Stimulated activated CD8-positive, alpha-beta memory T cell treated with anti-CD3 and anti-CD28 coated beads, Interleukin-12 subunit alpha, Interleukin-12 subunit beta, amount 100 ng/mL, for 24 hours (primary cell): Measurements from ENCODE around the gene MCF2L2.
"Not testable (repeated sequence)": the region's sequence is repeated elsewhere in the genome, so short reads cannot be mapped to it uniquely, and the experiment has no call there.

Experiments used
- DNase-seq: peaks from one replicate; pipeline ENCODE4 v3.0.0-alpha.2; 2020; ENCODE audit errors: extremely low read depth

Gene MCF2L2

GRCh38 chr3:183242431-183242830, 186.0 kb downstream of the MCF2L2 start:
- DNase-seq, result no peak

DNA sequence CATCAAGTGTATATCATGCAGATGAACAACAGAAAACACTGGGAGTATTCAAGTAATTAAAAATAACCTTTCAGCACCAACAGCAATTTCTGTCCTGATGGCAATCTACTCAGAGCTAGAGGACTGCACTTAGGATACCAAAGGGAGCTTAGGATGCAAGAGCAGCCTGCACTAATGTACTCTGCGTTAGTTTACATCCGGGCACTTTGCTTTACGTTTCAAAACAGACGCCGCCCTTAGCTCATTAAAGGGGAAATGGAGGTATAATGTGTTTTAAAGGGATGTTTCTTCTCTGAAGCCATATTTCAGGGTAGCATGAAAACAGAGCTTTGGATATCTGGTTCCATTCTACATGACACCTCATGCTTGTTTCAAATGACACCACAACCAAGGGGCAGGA, 189.4 kb downstream of the MCF2L2 start:
- no peak for DNase-seq

- DNase-seq, result no peak
These were observed 194.5 kb downstream of the MCF2L2 start for GRCh38 chr3:183233966-183234365.

DNA sequence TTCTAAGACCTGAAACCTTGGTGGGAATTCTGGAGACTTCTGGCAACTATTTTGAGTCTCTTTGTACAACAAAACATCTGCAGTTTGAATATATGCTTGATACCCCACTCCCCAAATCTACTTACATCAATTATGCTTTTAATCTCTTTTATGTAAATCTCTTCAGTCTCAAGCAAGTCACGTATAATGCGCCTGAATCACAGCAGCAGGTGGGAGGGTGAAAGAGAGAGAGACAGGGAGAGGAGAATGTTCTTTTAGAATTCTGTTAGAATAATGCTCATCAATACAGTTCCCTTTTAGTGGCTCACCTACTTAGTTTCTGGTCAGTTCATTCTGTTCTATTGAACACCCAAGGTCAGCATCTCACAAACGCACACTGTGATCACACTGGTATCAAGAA, 197.6 kb downstream of the MCF2L2 start:
- no peak for DNase-seq

GRCh38 chr3:183230251-183230650, 198.2 kb downstream of the MCF2L2 start:
- not testable (repeated sequence) for DNase-seq

- no peak for DNase-seq
These were observed 199.2 kb downstream of the MCF2L2 start for GRCh38 chr3:183229178-183229577.

GRCh38 chr3:183227586-183227985, 200.8 kb downstream of the MCF2L2 start:
- no peak for DNase-seq

DNA sequence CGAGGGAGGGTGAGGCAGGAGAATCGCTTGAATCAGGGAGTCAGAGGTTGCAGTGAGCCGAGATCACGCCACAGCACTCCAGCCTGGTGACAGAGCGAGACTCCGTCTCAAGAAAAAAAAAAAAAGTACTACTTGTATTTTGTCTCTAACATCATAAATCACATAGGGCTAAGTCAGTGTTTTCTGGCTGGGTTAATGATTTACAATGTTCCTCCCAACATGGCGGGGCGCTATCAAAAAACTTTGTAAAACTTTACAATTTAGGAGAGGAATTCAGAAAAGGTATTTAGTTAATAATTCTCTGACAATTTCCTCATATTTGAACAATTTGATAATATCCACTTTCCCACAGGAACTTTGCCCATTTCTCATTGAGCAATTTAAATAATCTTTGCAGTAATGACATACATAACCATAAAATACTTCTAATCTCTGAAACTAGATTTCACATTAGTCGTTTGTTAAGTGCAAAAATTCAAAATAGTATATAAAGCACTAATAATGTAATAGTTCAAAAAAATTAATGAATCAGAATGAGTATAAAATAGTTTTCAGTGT, 202.0 kb downstream of the MCF2L2 start:
- no peak for DNase-seq

GRCh38 chr3:183224180-183224970, 204.0 kb downstream of the MCF2L2 start:
- DNase-seq, result no peak

- no peak for DNase-seq
These were observed 205.7 kb downstream of the MCF2L2 start for GRCh38 chr3:183222631-183223235.

GRCh38 chr3:183220828-183221227, 207.6 kb downstream of the MCF2L2 start:
- no peak for DNase-seq

DNA sequence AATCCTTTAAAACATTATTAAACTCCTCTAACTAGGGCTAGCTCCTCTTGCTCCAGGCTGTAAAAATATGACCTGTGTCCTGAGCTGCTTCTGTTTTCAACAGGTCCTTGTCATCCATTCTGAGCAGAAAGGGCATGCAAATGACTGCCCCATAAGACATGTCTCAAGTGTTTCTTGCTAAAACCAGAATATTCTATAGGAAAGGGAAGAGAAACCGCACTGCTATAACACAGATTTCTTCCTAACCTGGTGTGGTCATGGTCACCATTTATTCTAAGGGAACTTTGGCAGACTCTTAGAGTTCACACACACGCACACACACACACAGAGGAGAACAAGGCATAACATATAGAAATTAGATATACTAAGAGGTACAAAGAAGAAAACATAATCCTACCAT, 209.6 kb downstream of the MCF2L2 start:
- no peak for DNase-seq

- DNase-seq, result no peak
These were observed 210.7 kb downstream of the MCF2L2 start for GRCh38 chr3:183217548-183218332.

DNA sequence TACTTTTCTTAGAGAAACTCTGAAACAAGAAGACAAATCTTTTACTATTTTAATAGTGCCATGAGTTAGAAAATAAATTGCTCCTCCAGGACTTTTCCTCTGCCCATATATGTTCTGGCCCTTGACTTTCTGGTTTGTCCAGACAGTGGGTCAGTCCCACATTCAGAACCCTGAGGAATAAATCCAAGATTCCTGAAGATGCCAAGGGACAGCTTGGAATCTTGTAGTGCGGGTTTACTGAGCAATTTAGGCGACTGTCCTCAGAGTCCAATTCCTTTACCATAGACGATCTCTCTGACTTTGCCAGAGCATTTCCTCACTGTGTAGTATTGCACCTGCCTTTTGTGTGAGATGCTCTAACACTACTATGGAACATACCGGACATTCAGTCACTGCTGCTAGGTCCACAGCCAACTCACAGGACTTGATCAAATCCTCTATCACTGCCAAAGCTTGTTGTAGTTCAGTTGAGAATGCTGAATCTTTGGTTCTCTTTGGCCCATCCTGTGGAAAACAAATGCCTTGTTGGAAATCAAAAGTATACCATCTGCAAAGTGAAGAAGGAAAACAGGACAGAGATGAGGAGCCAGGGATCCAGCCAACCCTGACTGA, 212.7 kb downstream of the MCF2L2 start:
- no peak for DNase-seq

DNA sequence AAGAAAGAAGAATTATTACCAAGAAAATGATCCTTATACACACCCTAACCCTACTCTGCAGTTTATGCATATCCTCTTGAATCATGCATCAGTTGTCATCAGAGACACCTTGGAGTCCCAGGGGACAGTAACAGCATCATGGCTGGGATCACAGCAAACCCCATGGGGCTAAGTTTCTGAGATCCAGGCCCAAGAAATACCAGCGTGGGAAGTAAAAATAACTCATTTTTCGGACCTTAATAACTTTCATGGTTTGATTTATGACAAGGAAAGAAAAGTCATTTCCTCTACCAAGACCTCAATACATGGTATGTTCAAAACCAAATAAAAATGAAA, 214.2 kb downstream of the MCF2L2 start:
- no peak for DNase-seq

DNA sequence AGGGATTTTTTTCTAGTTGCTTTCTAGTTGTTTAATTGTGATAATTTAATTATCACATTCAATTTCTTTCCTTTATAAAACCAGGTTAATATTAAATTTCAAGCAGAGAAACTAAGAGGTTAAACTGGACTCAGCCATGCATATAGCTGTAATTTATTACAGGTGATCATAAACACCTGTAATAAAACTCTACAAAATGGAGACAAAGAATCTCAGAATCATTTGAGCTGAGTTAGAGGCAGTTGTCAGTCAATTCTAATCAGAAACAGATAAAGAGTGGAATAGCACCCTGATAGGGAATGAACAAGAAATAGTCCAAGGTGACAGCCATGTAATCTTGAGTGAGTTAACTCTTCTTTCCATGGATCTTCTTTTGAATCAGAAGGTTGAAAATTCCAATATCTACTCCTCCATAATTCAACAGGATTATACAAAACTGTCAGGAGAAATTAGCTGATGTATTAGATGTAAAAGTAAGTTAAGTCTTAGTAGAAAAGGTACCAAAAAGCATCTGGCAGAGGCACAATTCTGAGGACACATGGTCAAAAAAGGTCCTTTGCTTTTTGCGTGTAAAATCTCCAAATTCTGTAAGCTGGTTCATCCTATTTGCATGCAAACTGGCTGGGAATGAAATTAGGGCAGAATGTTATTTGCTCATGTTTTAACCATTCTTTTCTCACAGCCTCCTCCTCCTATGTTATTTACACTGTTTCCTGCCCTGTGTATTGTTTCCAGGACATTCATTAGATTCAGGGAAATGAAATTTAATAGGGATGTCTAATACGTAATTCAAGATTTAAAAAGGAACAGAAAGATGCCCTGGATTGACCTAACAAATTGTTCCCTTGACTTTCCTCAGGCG, 214.8 kb downstream of the MCF2L2 start:
- no peak for DNase-seq

GRCh38 chr3:183212565-183212964, 215.9 kb downstream of the MCF2L2 start:
- no peak for DNase-seq

GRCh38 chr3:183212096-183212495, 216.3 kb downstream of the MCF2L2 start:
- no peak for DNase-seq

DNA sequence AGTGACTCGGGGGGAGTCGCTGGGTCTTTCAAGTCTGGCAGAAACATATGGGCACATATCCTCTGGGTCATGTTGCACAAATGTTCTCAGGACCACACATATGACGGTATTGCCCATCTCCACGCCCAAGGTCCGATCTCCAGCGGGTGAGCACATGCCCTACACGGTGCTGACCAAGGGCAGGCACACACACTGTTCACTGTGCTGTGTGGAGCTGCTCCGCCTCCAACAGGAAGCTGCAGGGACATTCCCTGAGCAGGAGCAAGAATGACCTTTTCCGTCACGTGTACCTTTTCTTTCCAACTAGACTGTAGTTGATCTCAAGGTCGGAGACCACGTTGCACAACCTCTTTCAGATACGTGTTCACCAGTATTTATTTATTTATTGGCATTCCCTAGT, 217.1 kb downstream of the MCF2L2 start:
- no peak for DNase-seq

GRCh38 chr3:183210862-183211341, 217.5 kb downstream of the MCF2L2 start:
- no peak for DNase-seq

DNA sequence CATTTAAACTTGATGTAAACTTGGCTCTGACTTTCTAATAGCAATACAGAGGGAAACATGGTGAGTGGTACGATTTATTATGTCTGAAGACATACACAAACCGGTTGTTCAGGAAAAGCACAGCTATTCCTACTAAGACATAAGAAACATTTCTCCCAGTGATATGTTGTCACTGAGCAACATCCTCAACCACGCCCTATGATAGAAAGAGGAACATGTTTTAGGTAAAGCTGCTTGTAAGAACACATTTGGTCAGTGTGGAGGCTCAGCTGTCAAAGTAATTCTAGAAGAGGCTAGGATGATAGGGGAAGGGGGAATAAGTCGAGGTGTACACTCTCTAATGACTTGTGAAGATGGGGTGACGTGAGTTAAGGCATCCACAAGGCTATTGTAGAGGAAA, 218.1 kb downstream of the MCF2L2 start:
- DNase-seq, result no peak
